ENCODE data around the gene LIPC. TPM values are rescaled to one million over a fixed set of nuclear protein-coding genes. Genes with fewer than 3 reads are reported as not detected.

LIPC gene
- total and polyA plus RNA-seq, 10 of the 15 experiments (the other 5 are each of a cell fraction or from before 2014, with no cell fraction given): 0.06 to 0.31 (median 0.16) TPM; not detected in 1

DNA sequence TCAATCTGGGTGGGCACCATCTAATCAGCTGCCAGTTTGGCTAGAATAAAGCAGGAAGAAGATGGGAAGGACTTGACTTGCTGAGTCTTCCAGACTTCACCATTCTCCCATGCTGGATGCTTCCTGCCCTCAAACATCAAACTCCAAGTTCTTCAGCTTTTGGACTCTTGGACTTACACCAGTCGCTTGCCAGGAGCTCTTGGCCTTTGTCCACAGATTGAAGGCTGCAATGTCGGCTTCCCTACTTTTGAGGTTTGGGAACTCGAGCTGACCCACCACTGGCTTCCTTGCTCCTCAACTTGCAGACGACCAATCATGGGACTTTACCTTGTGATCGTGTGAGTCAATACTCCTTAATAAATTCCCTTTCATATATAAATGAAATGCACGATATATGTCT is 8.6 kb upstream of the LIPC start (continued):
- TF ChIP-seq SMARCA5 (IDR thresholded peaks at IDR 0.05) (no peak), STAT3 (IDR thresholded peaks at IDR 0.05; ENCODE audit: low read depth, low read length) (no peak), FOXM1 (IDR thresholded peaks at IDR 0.05; ENCODE audit: low read depth, low read length) (no peak), EGR1 (IDR thresholded peaks at IDR 0.05; ENCODE audit: borderline replicate concordance in 1 of 2, low read depth in 2 of 2, low read length in 2 of 2) (no peak), KLF5 (IDR thresholded peaks at IDR 0.05; ENCODE audit: partially characterized antibody) (no peak), ZNF384 (IDR thresholded peaks at IDR 0.05; ENCODE audit: borderline replicate concordance, low read depth, low read length) (no peak)
- TF ChIP-seq, protein P1, sequence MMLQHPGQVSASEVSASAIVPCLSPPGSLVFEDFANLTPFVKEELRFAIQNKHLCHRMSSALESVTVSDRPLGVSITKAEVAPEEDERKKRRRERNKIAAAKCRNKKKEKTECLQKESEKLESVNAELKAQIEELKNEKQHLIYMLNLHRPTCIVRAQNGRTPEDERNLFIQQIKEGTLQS (IDR thresholded peaks at IDR 0.05; ENCODE audit: borderline replicate concordance, extremely low read depth, low read depth, low read length): no peak
- TF ChIP-seq, protein P2, sequence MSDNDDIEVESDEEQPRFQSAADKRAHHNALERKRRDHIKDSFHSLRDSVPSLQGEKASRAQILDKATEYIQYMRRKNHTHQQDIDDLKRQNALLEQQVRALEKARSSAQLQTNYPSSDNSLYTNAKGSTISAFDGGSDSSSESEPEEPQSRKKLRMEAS (IDR thresholded peaks at IDR 0.05; ENCODE audit: low read depth, low read length): no peak

DNA sequence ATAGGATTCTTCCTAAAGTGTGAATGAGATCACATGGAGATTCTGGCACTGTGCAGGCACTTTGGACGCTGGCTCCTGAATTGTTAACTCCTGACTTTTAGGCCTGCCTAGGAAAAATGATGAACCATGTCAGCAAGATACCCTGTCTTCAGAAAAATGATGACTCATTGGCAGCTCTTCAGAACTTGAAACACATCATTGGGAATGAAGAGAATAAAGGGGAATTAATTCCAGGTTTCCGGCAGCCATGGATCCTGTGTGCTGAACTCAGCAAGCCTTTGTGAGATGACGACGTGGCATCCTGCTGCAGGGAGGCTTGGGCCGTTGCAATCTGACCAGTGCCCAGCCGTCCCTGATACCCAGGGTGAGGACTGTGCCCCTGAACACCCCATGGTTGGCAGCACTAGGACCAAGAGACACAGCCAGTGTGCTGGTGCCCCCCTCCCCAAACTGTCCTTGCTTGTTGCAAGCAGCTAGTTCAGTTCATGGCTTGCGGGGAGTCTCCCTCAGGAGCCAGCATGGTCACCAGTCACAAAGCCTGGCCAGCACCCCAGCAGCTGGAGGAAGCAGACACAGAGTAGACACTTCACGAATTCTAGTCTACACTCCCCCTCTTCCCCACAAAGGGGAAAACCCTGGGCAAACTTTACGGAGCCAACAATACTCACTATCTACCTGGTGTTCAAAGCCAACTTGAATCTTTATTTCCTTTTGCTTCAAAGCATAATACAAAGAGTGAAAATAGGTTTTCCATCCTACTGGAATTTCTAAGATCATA is 7.8 kb upstream of the LIPC start:
- ChIA-PET SMC1A (ENCODE audit: uncharacterized antibody, unreplicated experiment) (interaction anchor here (1.2 kb wide), 2 partner anchors 14 to 17 kb away, joined by 4 read pairs; no protein-coding TSS in a partner anchor), POLR2A (no interaction called here), RAD21 (ENCODE audit: unreplicated experiment) (no interaction called here), CTCF (no interaction called here)
- H4K20me1 ChIP-seq (ENCODE audit: control insufficient read depth, insufficient read depth): no peaks in the 10 kb centered on the region
- WGBS (ENCODE audit: insufficient coverage, insufficient replicate concordance, low lambda C conversion rate, missing lambda C conversion rate): 48% methylated on average over 9 of the region's 9 CpGs
- ATAC-seq (no peak), DNase-seq (ENCODE audit: low read depth, low spot score) (no peak), FAIRE-seq (no peak)
- TF ChIP-seq BRCA1 (IDR thresholded peaks at IDR 0.05; ENCODE audit: low read depth, low read length) (no peak), RUNX3 (IDR thresholded peaks at IDR 0.05; ENCODE audit: low read length) (peak; percentile 31; the same call in 1 of the 2 replicates)
- H3K4me2 ChIP-seq (ENCODE audit: control insufficient read depth, insufficient read depth): no peak overlapping the region
- no peak overlapping the region for H3K4me3 ChIP-seq
- H3K79me2 ChIP-seq (ENCODE audit: control insufficient read depth, insufficient read depth, low read length): no peaks in the 10 kb centered on the region
- intact Hi-C loops (cut with micrococcal nuclease; ENCODE audit: unreplicated experiment): no loop called here
- H3K9ac ChIP-seq (ENCODE audit: control insufficient read depth, insufficient read depth, low read length): no peak overlapping the region
- peak overlapping the region; percentile 16; the same call in 1 of the 2 replicates for H2AFZ ChIP-seq (ENCODE audit: control insufficient read depth, low read depth, low read length)
- no TSS peak for BruUV-seq (replicated peaks)
- H3K27ac ChIP-seq (ENCODE audit: control insufficient read depth, insufficient read depth): no peak overlapping the region
- H3K4me1 ChIP-seq (ENCODE audit: control insufficient read depth, insufficient read depth, low read length): peaks cover 12% of the 10 kb centered on the region
- in situ Hi-C loops (cut with MboI): no loop called here
- H3K36me3 ChIP-seq (ENCODE audit: control insufficient read depth in 2 of 2, insufficient read depth in 2 of 2, low read length in 1 of 2): no peaks in the 10 kb centered on the region
- no peaks in the 10 kb centered on the region for H3K27me3 ChIP-seq (replicated peaks in 1 of 2; ENCODE audit: control insufficient read depth in 2 of 2, insufficient read depth in 2 of 2, low read length in 1 of 2)
- no peaks in the 10 kb centered on the region for H3K9me3 ChIP-seq (replicated peaks; ENCODE audit: control insufficient read depth, insufficient read depth, low read length)

All from GM12878 (cell line).